Gastrocnemius medialis (tissue), 4 donors: ENCODE measurements around the gene SAYSD1. TPM values are rescaled to one million over a fixed set of nuclear protein-coding genes. Genes with fewer than 3 reads are reported as not detected.

ENCODE experiments used
- ATAC-seq, 2 donors: fragments of 150-250 bp; one replicate each; pipeline ENCODE4 v1.9.1; 2016
- DNase-seq, 2 donors: peaks; one replicate each; pipeline ENCODE4 v3.0.0-alpha.2; 2019
- H3K27ac ChIP-seq, 4 donors: fragments of 200-600 bp; sonication (generic); 1 replicate in 1 of 4; 2 replicates in 3 of 4; pipeline ENCODE4 v1.5.1; 2016 to 2018; ENCODE audit warnings: mild to moderate bottlenecking in 2 of 4, moderate library complexity in 1 of 4
- H3K27me3 ChIP-seq, 3 donors: fragments of 200-600 bp; sonication (generic) in 2 of 3; 1 replicate in 1 of 3; 2 replicates in 2 of 3; pipeline versions ENCODE4 v1.5.1 to v1.6.0; 2016 to 2019; ENCODE audit warnings: mild to moderate bottlenecking in 1 of 3, moderate library complexity in 1 of 3
- H3K36me3 ChIP-seq, 2 donors: fragments of 200-600 bp; sonication (generic) in 1 of 2; one replicate each; pipeline ENCODE4 v1.5.1; 2017 to 2018
- H3K4me1 ChIP-seq, 2 donors: fragments of 200-600 bp; sonication (generic) in 1 of 2; one replicate each; pipeline ENCODE4 v1.5.1; 2016 to 2017; ENCODE audit warnings: mild to moderate bottlenecking in 2 of 2
- H3K4me3 ChIP-seq, 4 donors: fragments of 200-600 bp; sonication (generic) in 3 of 4; 1 replicate in 1 of 4; 2 replicates in 3 of 4; pipeline ENCODE4 v1.5.1; 2016 to 2019; ENCODE audit warnings: mild to moderate bottlenecking in 2 of 4
- H3K9me3 ChIP-seq, 3 donors: fragments of 200-600 bp; sonication (generic) in 2 of 3; 1 replicate in 1 of 3; 2 replicates in 2 of 3; pipeline ENCODE4 v1.5.1; 2016 to 2019
- CTCF ChIP-seq, 5 experiments: fragments of 450-650 bp in 3 of 5; fragments of 200-600 bp in 2 of 5; sonication (generic) in 2 of 5; IDR thresholded peaks in 4 of 5; conservative IDR thresholded peaks in 1 of 5; 1 replicate in 4 of 5; 2 replicates in 1 of 5; pipeline ENCODE4 v1.5.1; 2016 to 2019; ENCODE audit warnings: antibody characterized with exemption in 5 of 5, mild to moderate bottlenecking in 3 of 5, moderate library complexity in 3 of 5
- POLR2A ChIP-seq, 2 donors: fragments of 450-650 bp; IDR thresholded peaks; one replicate each; pipeline ENCODE4 v1.6.1; 2017; ENCODE audit warnings: antibody characterized with exemption in 2 of 2, mild to moderate bottlenecking in 2 of 2, moderate library complexity in 2 of 2
- in situ Hi-C, 4 donors: fragments of 200-750 bp; cut with MboI; loops; one replicate each; pipeline versions ENCODE4 v1.15.0 to v1.8.0; 2017; ENCODE audit warnings: low sequenced_read_pairs in 4 of 4
- intact Hi-C: fragments of 100-400 bp; cut with DNase I; formaldehyde crosslinking; loops from one replicate; pipeline ENCODE4 v1.15.1; 2023; ENCODE audit warnings: low total_unique reads
- total RNA-seq, 4 donors: library from RNA; depleted of rRNA; stranded (reverse); fragments of >200 nt; gene quantifications; one replicate each; pipeline versions ENCODE4 v1.1.0 to v1.2.3, GENCODE V29; 2016

Gene SAYSD1
- total RNA-seq, 4 donors from 2014 or later = 6.4 to 12.9 (median 10.4) TPM

- H3K9me3 ChIP-seq = no peaks in the 10 kb centered on the region
- H3K27ac ChIP-seq = no peak overlapping the region
- TF ChIP-seq CTCF (IDR thresholded peaks at IDR 0.05 in 4 of 5, conservative IDR thresholded peaks at IDR 0.05 in 1 of 5) (no peak), POLR2A (IDR thresholded peaks at IDR 0.05) (no peak)
- H3K4me1 ChIP-seq = no peaks in the 10 kb centered on the region
- no peaks in the 10 kb centered on the region for H3K27me3 ChIP-seq
- ATAC-seq (no peak), DNase-seq (no peak)
- H3K36me3 ChIP-seq = no peaks in the 10 kb centered on the region
- H3K4me3 ChIP-seq = no peak overlapping the region
- intact Hi-C loops (no loop called here), in situ Hi-C loops (no loop called here)
Measured at GRCh38 chr6:39073471-39074355, 41.3 kb downstream of the SAYSD1 start.

DNA sequence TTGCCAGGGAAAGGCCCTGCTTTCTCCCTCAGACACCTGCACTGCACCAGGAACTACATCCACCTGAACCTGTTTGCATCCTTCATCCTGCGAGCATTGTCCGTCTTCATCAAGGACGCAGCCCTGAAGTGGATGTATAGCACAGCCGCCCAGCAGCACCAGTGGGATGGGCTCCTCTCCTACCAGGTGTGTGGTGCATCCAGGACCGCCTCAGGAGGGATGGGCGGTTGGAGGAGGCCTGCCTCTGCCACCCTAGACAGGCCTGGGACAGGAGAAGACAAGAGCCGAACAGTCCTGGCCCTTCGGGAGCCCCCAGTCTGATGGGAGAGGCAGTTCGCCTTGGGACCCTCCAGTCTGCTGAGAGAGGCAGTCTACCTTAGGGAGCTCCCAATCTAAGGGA, 42.2 kb downstream of the SAYSD1 start:
- DNase-seq = no peak
- ATAC-seq = no peak
- Histone ChIP-seq H3K27ac (no peak overlapping the region), H3K27me3 (no peaks in the 10 kb centered on the region), H3K36me3 (no peaks in the 10 kb centered on the region), H3K4me3 (no peak overlapping the region), H3K9me3 (no peaks in the 10 kb centered on the region), H3K4me1 (no peaks in the 10 kb centered on the region)
- intact Hi-C loops = no loop called here
- in situ Hi-C loops = no loop called here
- TF ChIP-seq CTCF (IDR thresholded peaks at IDR 0.05 in 4 of 5, conservative IDR thresholded peaks at IDR 0.05 in 1 of 5) = no peak
- TF ChIP-seq POLR2A (IDR thresholded peaks at IDR 0.05) = no peak

GRCh38 chr6:39068391-39068790, 46.6 kb downstream of the SAYSD1 start:
- Histone ChIP-seq H3K27ac (no peak overlapping the region), H3K27me3 (peaks cover 0 to 4% (median 3%) of the 10 kb centered on the region in 3 donors), H3K36me3 (no peaks in the 10 kb centered on the region), H3K4me1 (no peaks in the 10 kb centered on the region), H3K9me3 (no peaks in the 10 kb centered on the region), H3K4me3 (no peak overlapping the region)
- in situ Hi-C loops (no loop called here), intact Hi-C loops (no loop called here)
- ATAC-seq (no peak), DNase-seq (no peak)
- no peak for TF ChIP-seq POLR2A (IDR thresholded peaks at IDR 0.05)
- no peak for TF ChIP-seq CTCF (IDR thresholded peaks at IDR 0.05 in 4 of 5, conservative IDR thresholded peaks at IDR 0.05 in 1 of 5)

DNA sequence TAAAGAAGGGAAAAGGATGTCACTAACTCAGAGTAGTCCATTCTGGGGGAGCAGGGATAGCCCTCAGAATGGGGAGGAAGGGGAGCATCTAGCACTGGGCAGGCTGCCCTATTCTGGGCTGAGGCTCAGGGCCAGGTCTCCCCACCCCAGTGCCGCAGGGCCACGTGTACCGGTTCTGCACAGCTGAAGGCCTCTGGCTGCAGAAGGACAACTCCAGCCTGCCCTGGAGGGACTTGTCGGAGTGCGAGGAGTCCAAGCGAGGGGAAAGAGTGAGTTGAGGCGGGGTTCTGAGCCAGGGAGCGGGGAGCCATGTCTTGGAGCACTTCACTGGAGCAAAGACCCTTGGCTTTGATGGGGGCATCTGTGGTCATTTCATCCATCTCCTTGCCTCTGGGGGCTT, 49.4 kb downstream of the SAYSD1 start:
- DNase-seq (no peak), ATAC-seq (no peak)
- Histone ChIP-seq H3K27me3 (peaks cover 0 to 4% (median 3%) of the 10 kb centered on the region in 3 donors), H3K36me3 (no peaks in the 10 kb centered on the region), H3K9me3 (no peaks in the 10 kb centered on the region), H3K4me1 (no peaks in the 10 kb centered on the region), H3K27ac (no peak overlapping the region), H3K4me3 (no peak overlapping the region)
- in situ Hi-C loops (no loop called here), intact Hi-C loops (no loop called here)
- no peak for TF ChIP-seq CTCF (IDR thresholded peaks at IDR 0.05 in 4 of 5, conservative IDR thresholded peaks at IDR 0.05 in 1 of 5)
- TF ChIP-seq POLR2A (IDR thresholded peaks at IDR 0.05) = no peak
